IMR-90 (cell line): ENCODE measurements around the gene SCAMP2. TPM values are rescaled to one million over a fixed set of nuclear protein-coding genes. Genes with fewer than 3 reads are reported as not detected.

ENCODE experiments used
- ATAC-seq: fragments of 200-7000 bp; cut with Tn5 transposase; 2 replicates; pipeline ENCODE4 v1.9.1; 2020; ENCODE audit warnings: low read depth, mild to moderate bottlenecking, moderate library complexity
- Bru-seq: library from RNA; stranded (reverse); fragments of 400-500 nt; gene quantifications from one replicate; lab custom pipeline; 2021; lab: Mats Ljungman, UMichigan
- BruChase-seq, 2 experiments: library from RNA; stranded (reverse); fragments of 400-500 nt; gene quantifications; one replicate each; lab custom pipeline; 2021; lab: Mats Ljungman, UMichigan
- BruUV-seq: library from RNA; stranded (reverse); fragments of 400-500 nt; replicated peaks from 2 replicates; lab custom pipeline; 2021; lab: Mats Ljungman, UMichigan
- CTCF ChIA-PET: fragments of 300-600 bp; formaldehyde crosslinking; extraction: SDS; loops from one replicate; lab custom pipeline; 2021; ENCODE audit warnings: antibody characterized with exemption; lab: Yijun Ruan, JAX
- POLR2A ChIA-PET: fragments of 300-600 bp; sonication (Branson Sonifier 250); formaldehyde crosslinking; loops from one replicate; lab custom pipeline; 2022; ENCODE audit warnings: antibody characterized with exemption; ENCODE audit not compliant: unreplicated experiment; lab: Charles Lee
- DNase-seq: peaks from one replicate; pipeline ENCODE4 v3.0.0; 2013
- H2AFZ ChIP-seq: replicated peaks from 2 replicates; pipeline ENCODE3; 2013; ENCODE audit warnings: low read length, mild to moderate bottlenecking; ENCODE audit not compliant: poor library complexity
- H2AK5ac ChIP-seq: 2 replicates; pipeline ENCODE4 v1.6.1; 2013; ENCODE audit warnings: low read depth, low read length, inconsistent platforms
- H2AK9ac ChIP-seq: replicated peaks from 2 replicates; pipeline ENCODE3; 2013; ENCODE audit warnings: mild to moderate bottlenecking, low read depth, low read length, moderate library complexity; ENCODE audit not compliant: poor library complexity
- H2BK120ac ChIP-seq: 2 replicates; pipeline ENCODE4 v1.6.1; 2013; ENCODE audit warnings: low read depth, low read length, inconsistent platforms
- H2BK15ac ChIP-seq: 3 replicates; pipeline ENCODE4 v1.6.1; 2013; ENCODE audit warnings: low read depth, low read length, inconsistent platforms
- H2BK20ac ChIP-seq: 2 replicates; pipeline ENCODE4 v1.6.1; 2013; ENCODE audit warnings: low read depth, mild to moderate bottlenecking, inconsistent platforms, low read length, moderate library complexity
- H2BK5ac ChIP-seq: 2 replicates; pipeline ENCODE4 v1.6.1; 2013; ENCODE audit warnings: mild to moderate bottlenecking, low read depth, low read length, inconsistent platforms; ENCODE audit not compliant: poor library complexity, severe bottlenecking
- H3K14ac ChIP-seq: replicated peaks from 2 replicates; pipeline ENCODE4 v1.6.1; 2013; ENCODE audit warnings: low read depth, low read length, inconsistent platforms
- H3K18ac ChIP-seq: 2 replicates; pipeline ENCODE4 v1.6.1; 2013; ENCODE audit warnings: low read depth, low read length, control low read depth
- H3K23ac ChIP-seq: 2 replicates; pipeline ENCODE4 v1.6.1; 2013; ENCODE audit warnings: low read depth, low read length, inconsistent platforms
- H3K27ac ChIP-seq: 2 replicates; pipeline ENCODE4 v1.5.1; 2013; ENCODE audit warnings: mild to moderate bottlenecking, control low read depth, low read length; ENCODE audit not compliant: insufficient read depth
- H3K27me3 ChIP-seq: 2 replicates; pipeline ENCODE4 v1.6.1; 2013; ENCODE audit warnings: low read length; ENCODE audit not compliant: control insufficient read depth, insufficient read depth
- H3K36me3 ChIP-seq: 2 replicates; pipeline ENCODE4 v1.6.1; 2013; ENCODE audit warnings: low read length, mixed read lengths; ENCODE audit not compliant: control insufficient read depth, insufficient read depth
- H3K4ac ChIP-seq: 2 replicates; pipeline ENCODE4 v1.6.1; 2013; ENCODE audit warnings: low read depth, low read length, inconsistent platforms
- H3K4me1 ChIP-seq: 2 replicates; pipeline ENCODE4 v1.6.1; 2013; ENCODE audit warnings: low read length, mixed read lengths; ENCODE audit not compliant: control insufficient read depth, insufficient read depth
- H3K4me2 ChIP-seq: 2 replicates; pipeline ENCODE4 v1.6.1; 2013; ENCODE audit warnings: low read depth, mild to moderate bottlenecking, control low read depth, low read length, moderate library complexity
- H3K4me3 ChIP-seq: 2 replicates; pipeline ENCODE4 v1.5.1; 2013; ENCODE audit warnings: low read depth, mild to moderate bottlenecking, control low read depth, low read length, moderate library complexity; ENCODE audit not compliant: insufficient read depth
- H3K56ac ChIP-seq: 2 replicates; pipeline ENCODE4 v1.6.1; 2013; ENCODE audit warnings: low read length, inconsistent platforms; ENCODE audit not compliant: insufficient read depth; ENCODE audit errors: extremely low read depth
- H3K79me1 ChIP-seq, 2 experiments: 2 replicates each; pipeline ENCODE4 v1.6.1; 2013; ENCODE audit warnings: low read length in 2 of 2, inconsistent platforms in 1 of 2, low read depth in 1 of 2
- H3K9ac ChIP-seq: 2 replicates; pipeline ENCODE4 v1.6.1; 2013; ENCODE audit warnings: low read depth, low read length, control low read depth
- H3K9me1 ChIP-seq: 2 replicates; pipeline ENCODE4 v1.6.1; 2013; ENCODE audit warnings: low read length, inconsistent platforms; ENCODE audit not compliant: insufficient read depth
- H3K9me3 ChIP-seq: 2 replicates; pipeline ENCODE4 v1.6.1; 2013; ENCODE audit warnings: low read length; ENCODE audit not compliant: control insufficient read depth, insufficient read depth
- H4K20me1 ChIP-seq: 2 replicates; pipeline ENCODE4 v1.6.1; 2013; ENCODE audit warnings: low read length, inconsistent platforms; ENCODE audit not compliant: insufficient read depth
- H4K5ac ChIP-seq: 2 replicates; pipeline ENCODE4 v1.6.1; 2013; ENCODE audit warnings: mild to moderate bottlenecking, low read depth, low read length, control low read depth
- H4K8ac ChIP-seq, 2 experiments: 2 replicates each; pipeline ENCODE4 v1.6.1; 2013; ENCODE audit warnings: low read depth in 2 of 2, low read length in 2 of 2, control low read depth in 1 of 2, inconsistent platforms in 1 of 2
- H4K91ac ChIP-seq: 2 replicates; pipeline ENCODE4 v1.6.1; 2013; ENCODE audit warnings: low read depth, low read length, inconsistent platforms; ENCODE audit not compliant: insufficient read depth
- CEBPB ChIP-seq: IDR thresholded peaks from 2 replicates; pipeline ENCODE4 v1.6.1; 2012; ENCODE audit warnings: low read depth, low read length, improper control_type of control experiment
- ELK1 ChIP-seq: fragments of 150-350 bp; IDR thresholded peaks from 2 replicates; pipeline ENCODE4 v1.6.1; 2016; ENCODE audit warnings: low read depth, mild to moderate bottlenecking, low read length, moderate library complexity, borderline replicate concordance
- MAFK ChIP-seq: IDR thresholded peaks from 2 replicates; pipeline ENCODE4 v1.6.1; 2012; ENCODE audit warnings: low read depth, low read length, improper control_type of control experiment
- POLR2A ChIP-seq: IDR thresholded peaks from 2 replicates; pipeline ENCODE4 v1.6.1; 2012; ENCODE audit warnings: mild to moderate bottlenecking, low read depth, low read length
- RAD21 ChIP-seq: IDR thresholded peaks from 2 replicates; pipeline ENCODE4 v1.6.1; 2012; ENCODE audit warnings: low read length, improper control_type of control experiment
- RCOR1 ChIP-seq: IDR thresholded peaks from 2 replicates; pipeline ENCODE4 v1.6.1; 2012; ENCODE audit warnings: mild to moderate bottlenecking, low read length, improper control_type of control experiment; ENCODE audit not compliant: insufficient replicate concordance
- USF2 ChIP-seq: fragments of 150-350 bp; IDR thresholded peaks from 2 replicates; pipeline ENCODE4 v1.6.1; 2017; ENCODE audit warnings: mild to moderate bottlenecking, antibody characterized with exemption, low read length, low read depth
- WGBS, 2 experiments: methylation state at CpG; one replicate each; pipeline versions ENCODE4 v1.1.5 to v1.1.7; 2013; ENCODE audit warnings: missing lambda C conversion rate in 2 of 2; ENCODE audit not compliant: insufficient read length in 1 of 2; ENCODE audit errors: extremely low coverage in 2 of 2; 5-methylcytosine and 5-hydroxymethylcytosine counted together
- dilution Hi-C: fragments of 300-500 bp; cut with HindIII; formaldehyde crosslinking; loops from one replicate; pipeline ENCODE4 v1.14.3; 2018; ENCODE audit warnings: low sequenced_read_pairs; ENCODE audit not compliant: unreplicated experiment
- in situ Hi-C: fragments of 300-500 bp; cut with MboI; formaldehyde crosslinking; loops from 3 replicates; pipeline ENCODE4 v1.14.3; 2019; ENCODE audit warnings: low sequenced_read_pairs, inconsistent platforms, mixed read lengths
- intact Hi-C: fragments of 100-400 bp; cut with micrococcal nuclease; formaldehyde crosslinking; loops from 2 replicates; pipeline ENCODE4 v1.10.0; 2022
- long read RNA-seq: library from polyadenylated mRNA; unstranded; transcript quantifications from one replicate; pipeline ENCODE4 v2.0.0, GENCODE V29; 2021; ENCODE audit not compliant: unreplicated experiment
- polyA plus RNA-seq, 3 experiments: library from polyadenylated mRNA; depleted of rRNA; stranded (reverse); fragments of >200 nt; gene quantifications; 2 replicates each; pipeline ENCODE4 v1.2.3, GENCODE V29; 2012; ENCODE audit warnings: low replicate concordance in 1 of 3
- total RNA-seq: library from RNA; depleted of rRNA; stranded (reverse); fragments of >200 nt; gene quantifications from 2 replicates; pipeline ENCODE4 v1.2.3, GENCODE V29; 2012; rRNA removed

SCAMP2 gene
- total RNA-seq (23.3 and 25.8 TPM in 2 replicates), polyA plus RNA-seq (2012; rRNA removed) (108 and 111 TPM in 2 replicates), Bru-seq, nascent RNA (percentile 73 among the genes with signal in this experiment), BruChase-seq, experiment 1, labeled RNA remaining after a 6-hour chase (percentile 83 among the genes with signal in this experiment), BruChase-seq, experiment 2, labeled RNA remaining after a 2-hour chase (percentile 70 among the genes with signal in this experiment)
- 47.2 and 71.4 TPM in 2 replicates for polyA plus RNA-seq (2012; cell fraction: cytosol; rRNA removed)
- 52.8 and 64.1 TPM in 2 replicates for polyA plus RNA-seq (2012; cell fraction: nucleus; rRNA removed; ENCODE audit: low replicate concordance)
- long read RNA-seq, transcript SCAMP2-201 (9 exons, 2,453 nt), result major isoform, 50 of 76 reads
- long read RNA-seq, partial matches to known transcripts, result 18 of 76 reads
- long read RNA-seq, other reads (novel, unspliced or antisense), result 5 of 76 reads

DNA sequence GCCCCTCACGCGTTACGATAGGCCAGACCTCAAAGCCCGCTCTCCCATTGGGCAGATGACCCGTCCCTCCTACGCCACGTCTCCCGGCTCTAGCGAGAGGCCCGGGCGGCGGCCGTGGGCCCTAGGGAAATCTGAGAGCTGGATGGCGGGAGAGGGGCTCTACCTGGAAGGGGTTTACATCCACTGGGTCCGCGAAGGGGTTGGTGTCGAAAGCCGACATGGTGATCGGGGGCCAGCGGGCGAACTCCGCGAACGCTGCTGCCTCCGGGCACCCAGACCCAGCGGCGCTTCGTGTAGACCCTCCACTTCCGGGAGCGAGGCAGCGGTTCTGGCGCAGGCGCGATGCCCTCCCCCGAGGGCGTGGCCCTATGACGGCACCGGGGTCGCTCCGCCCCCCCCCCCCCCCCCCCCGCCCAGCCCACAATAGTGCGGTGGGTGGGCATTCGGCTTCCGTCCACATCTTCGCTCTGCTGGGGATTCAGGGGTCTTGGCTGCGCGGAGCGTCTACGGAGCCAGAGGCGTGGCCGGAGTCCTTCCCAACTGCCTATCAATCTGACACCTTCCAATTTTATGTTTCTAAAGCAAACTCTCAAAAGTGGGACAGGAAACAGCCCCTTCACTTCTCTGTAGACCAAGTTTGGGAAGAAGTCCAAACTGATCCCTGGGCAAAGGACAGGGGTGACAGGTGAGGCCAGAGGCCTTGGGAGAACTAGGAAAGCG lies at the start of gene SCAMP2:
Gene SCAMP2 (minus strand): TSS at position 330 of the 720 bp plus-strand sequence. CDS start 110 bp downstream, at position 220.
- H4K8ac ChIP-seq, result peak within 1 kb of the TSS; percentile 95 to 98
- peak within 1 kb of the TSS; percentile 80 for H3K4me3 ChIP-seq
- BruUV-seq, result no TSS peak
- peak; percentile 99 for ATAC-seq
- H3K9ac ChIP-seq, result peak within 1 kb of the TSS; percentile 81
- peak within 1 kb of the TSS; percentile 91 for H4K91ac ChIP-seq
- H2BK20ac ChIP-seq, result peak within 1 kb of the TSS; percentile 22; the same call in 1 of the 2 replicates
- H3K9me1 ChIP-seq, result peaks cover 21% of the 10 kb centered on the region
- peaks cover 39% of the 10 kb centered on the region for H4K20me1 ChIP-seq
- dilution Hi-C loops, result no loop called here
- H3K4me1 ChIP-seq, result peaks cover 15% of the 10 kb centered on the region
- H3K36me3 ChIP-seq, result peaks cover 2% of the 10 kb centered on the region
- no peaks in the 10 kb centered on the region for H3K27me3 ChIP-seq
- H3K79me1 ChIP-seq, result peaks cover 13 to 52% of the 10 kb centered on the region in 2 experiments; a peak in 3 of 4 replicates
- H2AK5ac ChIP-seq, result peak within 1 kb of the TSS; percentile 92
- peak; percentile 94 for DNase-seq
- TF ChIP-seq MAFK (no peak), USF2 (peak; percentile 8; the same call in 1 of the 2 replicates), CEBPB (no peak), RCOR1 (no peak), RAD21 (no peak), ELK1 (no peak), POLR2A (peak; percentile 94)
- H3K9me3 ChIP-seq, result no peaks in the 10 kb centered on the region
- H3K23ac ChIP-seq, result peak within 1 kb of the TSS; percentile 90; the same call in 1 of the 2 replicates
- H4K5ac ChIP-seq, result peak within 1 kb of the TSS; percentile 92
- peak within 1 kb of the TSS; percentile 96 for H3K14ac ChIP-seq
- in situ Hi-C loops, result no loop called here
- peak within 1 kb of the TSS; percentile 96 for H3K4ac ChIP-seq
- H2BK120ac ChIP-seq, result peak within 1 kb of the TSS; percentile 77
- CTCF ChIA-PET, result no interaction called here
- peak within 1 kb of the TSS; percentile 98 for H2AK9ac ChIP-seq
- WGBS, 2 experiments, result 1% methylated on average over 15 of the region's 52 CpGs; no CpG with 5 or more reads in 1 of the 2 experiments
- POLR2A ChIA-PET, result interaction anchor here (1.0 kb wide), 1 partner anchor 65 kb away, joined by 4 read pairs; no protein-coding TSS in a partner anchor
- H3K27ac ChIP-seq, result peak within 1 kb of the TSS; percentile 88
- H2AFZ ChIP-seq, result peak within 1 kb of the TSS; percentile 98
- H3K18ac ChIP-seq, result peak within 1 kb of the TSS; percentile 80
- peak within 1 kb of the TSS; percentile 67 for H3K56ac ChIP-seq
- peak within 1 kb of the TSS; percentile 86 for H3K4me2 ChIP-seq
- H2BK5ac ChIP-seq, result peak within 1 kb of the TSS; percentile 88
- intact Hi-C loops, result no loop called here
- H2BK15ac ChIP-seq, result peak within 1 kb of the TSS; percentile 68; the same call in 1 of the 3 replicates
